ENCODE results near the gene RIOK2.

- TF ChIP-seq POLR2A (IDR thresholded peaks at IDR 0.05; ENCODE audit: low read depth, low read length) (no peak), TAF1 (IDR thresholded peaks at IDR 0.05; ENCODE audit: borderline replicate concordance, low read depth, low read length) (no peak), POLR2AphosphoS5 (IDR thresholded peaks at IDR 0.05; ENCODE audit: low read depth, low read length) (no peak)
Measured at GRCh38 chr5:97165726-97166125, 17.3 kb downstream of the RIOK2 start.

All from GM12892 (cell line).